OCI-LY3 (cell line): Measurements from ENCODE around the gene KCNAB1.
"Not testable (repeated sequence)": the region's sequence is repeated elsewhere in the genome, so short reads cannot be mapped to it uniquely, and the experiment has no call there.

ENCODE experiments used
- H2AFZ ChIP-seq: fragments of 200-600, 300-600 bp; shearing (Covaris generic); 2 replicates; pipeline ENCODE4 v1.6.0; 2014; ENCODE audit warnings: antibody characterized with exemption, low read depth, low read length
- H3K27ac ChIP-seq: fragments of 200-600, 300-600 bp; sonication (generic); 2 replicates; pipeline ENCODE4 v1.5.1; 2014; ENCODE audit warnings: mild to moderate bottlenecking, low read length, moderate library complexity, mixed read lengths
- H3K27me3 ChIP-seq: fragments of 200-600, 300-600 bp; sonication (generic); 2 replicates; pipeline ENCODE4 v1.6.1; 2014; ENCODE audit warnings: low read depth, low read length, mixed read lengths
- H3K36me3 ChIP-seq: fragments of 200-600, 300-600 bp; sonication (generic); replicated peaks from 2 replicates; pipeline ENCODE3; 2014; ENCODE audit warnings: low read depth, low read length, mixed read lengths
- H3K4me1 ChIP-seq: fragments of 300-600, 200-600 bp; sonication (generic); 2 replicates; pipeline ENCODE4 v1.6.1; 2014; ENCODE audit warnings: low read length, mixed read lengths
- H3K4me2 ChIP-seq: fragments of 200-600, 300-600 bp; sonication (generic); 2 replicates; pipeline ENCODE4 v1.6.1; 2014; ENCODE audit warnings: low read length, mixed read lengths
- H3K4me3 ChIP-seq: fragments of 300-600, 200-600 bp; sonication (generic); 2 replicates; pipeline ENCODE4 v1.5.1; 2014; ENCODE audit warnings: antibody characterized with exemption, mild to moderate bottlenecking, low read length, moderate library complexity
- H3K79me2 ChIP-seq: fragments of 300-600, 200-600 bp; shearing (Covaris generic); 2 replicates; pipeline ENCODE4 v1.6.1; 2014; ENCODE audit warnings: mild to moderate bottlenecking, low read length, mixed read lengths
- H3K9ac ChIP-seq: fragments of 300-600, 200-600 bp; shearing (Covaris generic); 2 replicates; pipeline ENCODE4 v1.6.0; 2014; ENCODE audit warnings: mild to moderate bottlenecking, low read length, moderate library complexity
- H3K9me3 ChIP-seq: fragments of 200-600, 300-600 bp; shearing (Covaris generic); 2 replicates; pipeline ENCODE4 v1.6.1; 2014; ENCODE audit warnings: low read length, mixed read lengths; ENCODE audit not compliant: insufficient read depth
- H4K20me1 ChIP-seq: fragments of 200-600, 300-600 bp; sonication (generic); 2 replicates; pipeline ENCODE4 v1.6.1; 2016; ENCODE audit warnings: low read length, mixed read lengths; ENCODE audit not compliant: insufficient read depth
- EZH2phosphoT487 ChIP-seq: fragments of 200-600 bp; shearing (Covaris generic); IDR thresholded peaks from 2 replicates; pipeline ENCODE4 v1.6.1; 2018; ENCODE audit warnings: antibody characterized with exemption, mixed run types, low read depth
- TF ChIP-seq, protein P1 (sequence below): fragments of 200-600, 300-600 bp; sonication (generic); IDR thresholded peaks from 2 replicates; pipeline ENCODE4 v1.5.1; 2014; ENCODE audit warnings: antibody characterized with exemption, low read length, low read depth

Gene KCNAB1

DNA sequence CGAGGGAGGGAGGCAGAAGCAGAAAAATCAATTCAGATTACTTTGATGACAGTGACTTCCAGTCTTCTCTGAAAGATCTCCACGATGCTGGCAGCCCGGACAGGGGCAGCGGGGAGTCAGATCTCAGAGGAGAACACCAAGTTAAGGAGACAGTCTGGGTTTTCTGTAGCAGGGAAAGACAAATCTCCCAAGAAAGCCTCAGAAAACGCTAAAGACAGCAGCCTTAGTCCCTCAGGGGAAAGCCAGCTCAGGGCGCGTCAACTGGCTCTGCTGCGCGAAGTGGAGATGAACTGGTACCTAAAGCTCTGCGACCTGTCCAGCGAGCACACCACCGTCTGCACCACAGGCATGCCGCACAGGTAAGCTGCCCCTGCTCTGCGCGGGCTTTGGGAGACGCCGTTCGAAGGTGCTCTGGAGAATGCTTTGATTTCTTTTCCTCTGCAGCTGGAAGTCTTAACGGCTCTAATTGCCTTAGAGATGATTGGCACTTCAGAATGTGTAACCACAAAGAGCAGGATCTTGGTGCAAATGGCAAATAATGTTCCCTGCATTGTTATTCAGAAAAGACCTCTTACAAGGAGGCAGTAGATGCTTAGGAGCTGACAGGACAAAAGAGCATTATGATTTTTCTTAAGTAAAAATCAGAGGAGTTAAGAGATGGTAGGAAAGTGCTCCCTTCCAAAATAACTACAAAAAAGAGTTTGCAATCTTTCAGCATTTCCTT, at the start of gene KCNAB1:
TSS of gene KCNAB1 (plus strand) at position 51 of the 724 bp plus-strand sequence.
- Histone ChIP-seq H3K79me2 (no peaks in the 10 kb centered on the region), H3K27ac (no peak within 1 kb of the TSS), H4K20me1 (no peaks in the 10 kb centered on the region), H3K36me3 (no peaks in the 10 kb centered on the region), H2AFZ (no peak within 1 kb of the TSS), H3K4me1 (no peaks in the 10 kb centered on the region), H3K9me3 (no peaks in the 10 kb centered on the region), H3K4me3 (no peak within 1 kb of the TSS), H3K4me2 (no peak within 1 kb of the TSS), H3K9ac (no peak within 1 kb of the TSS), H3K27me3 (peaks cover 8% of the 10 kb centered on the region)
- TF ChIP-seq, protein P1, sequence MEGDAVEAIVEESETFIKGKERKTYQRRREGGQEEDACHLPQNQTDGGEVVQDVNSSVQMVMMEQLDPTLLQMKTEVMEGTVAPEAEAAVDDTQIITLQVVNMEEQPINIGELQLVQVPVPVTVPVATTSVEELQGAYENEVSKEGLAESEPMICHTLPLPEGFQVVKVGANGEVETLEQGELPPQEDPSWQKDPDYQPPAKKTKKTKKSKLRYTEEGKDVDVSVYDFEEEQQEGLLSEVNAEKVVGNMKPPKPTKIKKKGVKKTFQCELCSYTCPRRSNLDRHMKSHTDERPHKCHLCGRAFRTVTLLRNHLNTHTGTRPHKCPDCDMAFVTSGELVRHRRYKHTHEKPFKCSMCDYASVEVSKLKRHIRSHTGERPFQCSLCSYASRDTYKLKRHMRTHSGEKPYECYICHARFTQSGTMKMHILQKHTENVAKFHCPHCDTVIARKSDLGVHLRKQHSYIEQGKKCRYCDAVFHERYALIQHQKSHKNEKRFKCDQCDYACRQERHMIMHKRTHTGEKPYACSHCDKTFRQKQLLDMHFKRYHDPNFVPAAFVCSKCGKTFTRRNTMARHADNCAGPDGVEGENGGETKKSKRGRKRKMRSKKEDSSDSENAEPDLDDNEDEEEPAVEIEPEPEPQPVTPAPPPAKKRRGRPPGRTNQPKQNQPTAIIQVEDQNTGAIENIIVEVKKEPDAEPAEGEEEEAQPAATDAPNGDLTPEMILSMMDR, result no peak
- TF ChIP-seq EZH2phosphoT487, result no peak

DNA sequence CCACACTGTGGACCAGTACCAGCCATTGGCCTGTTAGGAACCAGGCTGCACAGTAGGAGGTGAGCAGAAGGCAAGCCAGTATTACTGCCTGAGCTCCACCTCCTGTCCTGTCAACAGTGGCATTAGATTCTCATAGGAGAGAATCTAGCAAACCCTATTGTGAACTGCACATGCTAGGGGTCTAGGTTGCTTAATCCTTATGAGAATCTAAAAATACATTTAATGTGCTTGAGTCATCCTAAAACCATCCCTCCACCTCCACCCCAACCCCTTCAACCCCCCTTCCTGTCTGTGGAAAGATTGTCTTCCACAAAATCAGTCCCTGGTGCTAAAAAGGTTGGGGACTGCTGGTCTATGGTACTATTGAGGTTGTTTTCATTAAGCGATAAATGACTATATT, 49.3 kb upstream of the KCNAB1 start:
- no peaks in the 10 kb centered on the region for H3K4me1 ChIP-seq
- H3K27me3 ChIP-seq, result no peaks in the 10 kb centered on the region
- H4K20me1 ChIP-seq, result no peaks in the 10 kb centered on the region
- no peak overlapping the region for H3K9ac ChIP-seq
- H3K36me3 ChIP-seq, result no peaks in the 10 kb centered on the region
- no peak overlapping the region for H2AFZ ChIP-seq
- H3K9me3 ChIP-seq, result no peaks in the 10 kb centered on the region; the same call in 1 of the 2 replicates
- no peak for TF ChIP-seq EZH2phosphoT487
- TF ChIP-seq, protein P1, result no peak
- H3K4me3 ChIP-seq, result no peak overlapping the region
- H3K79me2 ChIP-seq, result no peaks in the 10 kb centered on the region
- H3K27ac ChIP-seq, result no peak overlapping the region
- no peak overlapping the region for H3K4me2 ChIP-seq

DNA sequence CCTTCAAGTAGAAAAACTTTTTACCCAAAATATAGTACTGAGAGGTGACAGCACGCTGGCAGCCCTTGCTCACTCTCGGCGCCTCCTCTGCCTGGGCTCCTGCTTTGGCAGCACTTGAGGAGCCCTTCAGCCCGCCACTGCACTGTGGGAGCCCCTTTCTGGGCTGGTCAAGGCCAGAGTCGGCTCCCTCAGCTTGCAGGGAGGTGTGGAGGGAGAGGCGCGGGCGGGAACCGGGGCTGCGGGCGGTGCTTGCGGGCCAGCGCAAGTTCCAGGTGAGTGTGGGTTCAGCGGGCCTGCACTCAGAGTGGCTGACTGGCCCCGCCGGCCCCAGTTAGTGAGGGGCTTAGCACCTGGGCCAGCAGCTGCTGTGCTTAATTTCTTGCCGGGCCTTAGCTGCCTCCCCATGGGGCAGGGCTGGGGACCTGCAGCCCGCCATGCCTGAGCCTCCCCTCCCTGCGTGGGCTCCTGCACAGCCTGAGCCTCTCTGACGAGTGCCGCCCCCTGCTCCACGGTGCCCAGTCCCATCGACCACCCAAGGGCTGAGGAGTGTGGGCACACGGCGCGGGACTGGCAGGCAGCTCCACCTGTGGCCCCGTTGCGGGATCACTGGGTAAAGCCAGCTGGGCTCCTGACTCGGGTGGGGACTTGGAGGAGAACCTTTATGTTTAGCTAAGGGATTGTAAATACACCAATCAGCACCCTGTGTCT, 47.3 kb upstream of the KCNAB1 start:
- H3K4me2 ChIP-seq, H2AFZ ChIP-seq, H3K27me3 ChIP-seq, H4K20me1 ChIP-seq, H3K4me1 ChIP-seq, H3K9ac ChIP-seq, H3K4me3 ChIP-seq, H3K79me2 ChIP-seq, H3K36me3 ChIP-seq, H3K9me3 ChIP-seq, H3K27ac ChIP-seq: not testable (repeated sequence)

DNA sequence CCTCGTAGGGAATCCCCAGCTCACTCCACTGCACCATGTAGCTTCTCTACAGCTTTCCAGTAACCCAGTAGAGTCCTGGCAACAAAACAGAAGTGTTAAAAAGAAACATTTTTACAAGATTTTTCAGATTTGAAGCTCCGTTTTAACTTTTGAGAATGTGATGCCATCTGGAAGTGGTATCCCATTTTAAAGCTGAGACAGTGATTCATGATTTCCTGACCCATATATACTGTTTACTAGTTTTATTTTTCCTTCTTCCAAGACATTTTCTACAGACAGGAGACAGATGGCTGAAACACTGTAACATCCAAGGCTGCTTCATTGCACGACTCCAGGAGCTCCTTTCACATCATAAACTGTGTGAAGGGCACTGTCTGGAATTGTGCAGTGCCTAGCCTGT, 30.3 kb upstream of the KCNAB1 start:
- Histone ChIP-seq H3K9ac (no peak overlapping the region), H3K27me3 (no peaks in the 10 kb centered on the region), H3K27ac (no peak overlapping the region), H3K79me2 (no peaks in the 10 kb centered on the region), H2AFZ (no peak overlapping the region), H3K4me1 (no peaks in the 10 kb centered on the region), H3K4me3 (no peak overlapping the region), H3K9me3 (no peaks in the 10 kb centered on the region), H3K36me3 (no peaks in the 10 kb centered on the region), H3K4me2 (no peak overlapping the region), H4K20me1 (no peaks in the 10 kb centered on the region)
- TF ChIP-seq EZH2phosphoT487, result no peak
- TF ChIP-seq, protein P1, result no peak
